Measurements from ENCODE around the gene KCNQ4. TPM values are rescaled to one million over a fixed set of nuclear protein-coding genes. Genes with fewer than 3 reads are reported as not detected.

KCNQ4 gene
- total and polyA plus RNA-seq, 10 of the 15 experiments (the other 5 are each of a cell fraction or from before 2014, with no cell fraction given): 0.04 to 0.18 (median 0.08) TPM; not detected in 2

DNA sequence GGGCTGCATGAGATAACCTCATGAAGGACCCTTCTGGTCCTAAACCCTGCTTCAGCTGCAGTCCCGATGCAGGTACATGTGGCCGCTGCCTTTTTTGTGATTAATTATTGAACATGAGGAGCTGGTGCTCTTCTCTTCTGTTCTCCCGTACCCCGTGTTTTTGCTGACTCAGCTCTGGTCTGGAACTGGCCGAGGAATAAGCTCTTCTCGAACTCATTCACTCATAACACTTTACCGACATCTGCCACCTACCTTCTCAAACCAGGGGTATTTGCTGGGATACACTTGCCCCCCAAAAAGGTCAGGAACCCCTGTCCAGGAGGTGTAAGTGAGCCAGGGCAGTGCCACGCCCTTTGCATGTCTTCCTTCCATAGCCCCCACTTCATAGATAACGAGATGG, 31.8 kb downstream of the KCNQ4 start:
- intact Hi-C loops (cut with micrococcal nuclease; ENCODE audit: unreplicated experiment): no loop called here
- TF ChIP-seq ZBED1 (IDR thresholded peaks at IDR 0.05; ENCODE audit: borderline replicate concordance): no peak
- TF ChIP-seq, protein P1, sequence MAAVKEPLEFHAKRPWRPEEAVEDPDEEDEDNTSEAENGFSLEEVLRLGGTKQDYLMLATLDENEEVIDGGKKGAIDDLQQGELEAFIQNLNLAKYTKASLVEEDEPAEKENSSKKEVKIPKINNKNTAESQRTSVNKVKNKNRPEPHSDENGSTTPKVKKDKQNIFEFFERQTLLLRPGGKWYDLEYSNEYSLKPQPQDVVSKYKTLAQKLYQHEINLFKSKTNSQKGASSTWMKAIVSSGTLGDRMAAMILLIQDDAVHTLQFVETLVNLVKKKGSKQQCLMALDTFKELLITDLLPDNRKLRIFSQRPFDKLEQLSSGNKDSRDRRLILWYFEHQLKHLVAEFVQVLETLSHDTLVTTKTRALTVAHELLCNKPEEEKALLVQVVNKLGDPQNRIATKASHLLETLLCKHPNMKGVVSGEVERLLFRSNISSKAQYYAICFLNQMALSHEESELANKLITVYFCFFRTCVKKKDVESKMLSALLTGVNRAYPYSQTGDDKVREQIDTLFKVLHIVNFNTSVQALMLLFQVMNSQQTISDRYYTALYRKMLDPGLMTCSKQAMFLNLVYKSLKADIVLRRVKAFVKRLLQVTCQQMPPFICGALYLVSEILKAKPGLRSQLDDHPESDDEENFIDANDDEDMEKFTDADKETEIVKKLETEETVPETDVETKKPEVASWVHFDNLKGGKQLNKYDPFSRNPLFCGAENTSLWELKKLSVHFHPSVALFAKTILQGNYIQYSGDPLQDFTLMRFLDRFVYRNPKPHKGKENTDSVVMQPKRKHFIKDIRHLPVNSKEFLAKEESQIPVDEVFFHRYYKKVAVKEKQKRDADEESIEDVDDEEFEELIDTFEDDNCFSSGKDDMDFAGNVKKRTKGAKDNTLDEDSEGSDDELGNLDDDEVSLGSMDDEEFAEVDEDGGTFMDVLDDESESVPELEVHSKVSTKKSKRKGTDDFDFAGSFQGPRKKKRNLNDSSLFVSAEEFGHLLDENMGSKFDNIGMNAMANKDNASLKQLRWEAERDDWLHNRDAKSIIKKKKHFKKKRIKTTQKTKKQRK (IDR thresholded peaks at IDR 0.05; ENCODE audit: low read depth, low read length): no peak
- TF ChIP-seq, protein P2, sequence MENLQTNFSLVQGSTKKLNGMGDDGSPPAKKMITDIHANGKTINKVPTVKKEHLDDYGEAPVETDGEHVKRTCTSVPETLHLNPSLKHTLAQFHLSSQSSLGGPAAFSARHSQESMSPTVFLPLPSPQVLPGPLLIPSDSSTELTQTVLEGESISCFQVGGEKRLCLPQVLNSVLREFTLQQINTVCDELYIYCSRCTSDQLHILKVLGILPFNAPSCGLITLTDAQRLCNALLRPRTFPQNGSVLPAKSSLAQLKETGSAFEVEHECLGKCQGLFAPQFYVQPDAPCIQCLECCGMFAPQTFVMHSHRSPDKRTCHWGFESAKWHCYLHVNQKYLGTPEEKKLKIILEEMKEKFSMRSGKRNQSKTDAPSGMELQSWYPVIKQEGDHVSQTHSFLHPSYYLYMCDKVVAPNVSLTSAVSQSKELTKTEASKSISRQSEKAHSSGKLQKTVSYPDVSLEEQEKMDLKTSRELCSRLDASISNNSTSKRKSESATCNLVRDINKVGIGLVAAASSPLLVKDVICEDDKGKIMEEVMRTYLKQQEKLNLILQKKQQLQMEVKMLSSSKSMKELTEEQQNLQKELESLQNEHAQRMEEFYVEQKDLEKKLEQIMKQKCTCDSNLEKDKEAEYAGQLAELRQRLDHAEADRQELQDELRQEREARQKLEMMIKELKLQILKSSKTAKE (IDR thresholded peaks at IDR 0.05; ENCODE audit: low read depth, poor library complexity, severe bottlenecking): no peak
- no peak for TF ChIP-seq BCL3 (IDR thresholded peaks at IDR 0.05; ENCODE audit: borderline replicate concordance, insufficient read depth, low read depth, low read length, poor library complexity, severe bottlenecking)
- TF ChIP-seq, protein P3, sequence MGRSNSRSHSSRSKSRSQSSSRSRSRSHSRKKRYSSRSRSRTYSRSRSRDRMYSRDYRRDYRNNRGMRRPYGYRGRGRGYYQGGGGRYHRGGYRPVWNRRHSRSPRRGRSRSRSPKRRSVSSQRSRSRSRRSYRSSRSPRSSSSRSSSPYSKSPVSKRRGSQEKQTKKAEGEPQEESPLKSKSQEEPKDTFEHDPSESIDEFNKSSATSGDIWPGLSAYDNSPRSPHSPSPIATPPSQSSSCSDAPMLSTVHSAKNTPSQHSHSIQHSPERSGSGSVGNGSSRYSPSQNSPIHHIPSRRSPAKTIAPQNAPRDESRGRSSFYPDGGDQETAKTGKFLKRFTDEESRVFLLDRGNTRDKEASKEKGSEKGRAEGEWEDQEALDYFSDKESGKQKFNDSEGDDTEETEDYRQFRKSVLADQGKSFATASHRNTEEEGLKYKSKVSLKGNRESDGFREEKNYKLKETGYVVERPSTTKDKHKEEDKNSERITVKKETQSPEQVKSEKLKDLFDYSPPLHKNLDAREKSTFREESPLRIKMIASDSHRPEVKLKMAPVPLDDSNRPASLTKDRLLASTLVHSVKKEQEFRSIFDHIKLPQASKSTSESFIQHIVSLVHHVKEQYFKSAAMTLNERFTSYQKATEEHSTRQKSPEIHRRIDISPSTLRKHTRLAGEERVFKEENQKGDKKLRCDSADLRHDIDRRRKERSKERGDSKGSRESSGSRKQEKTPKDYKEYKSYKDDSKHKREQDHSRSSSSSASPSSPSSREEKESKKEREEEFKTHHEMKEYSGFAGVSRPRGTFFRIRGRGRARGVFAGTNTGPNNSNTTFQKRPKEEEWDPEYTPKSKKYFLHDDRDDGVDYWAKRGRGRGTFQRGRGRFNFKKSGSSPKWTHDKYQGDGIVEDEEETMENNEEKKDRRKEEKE (IDR thresholded peaks at IDR 0.05): no peak
- TF ChIP-seq REST (IDR thresholded peaks at IDR 0.05; ENCODE audit: low read depth, low read length): no peak
- TF ChIP-seq TCF3 (IDR thresholded peaks at IDR 0.05; ENCODE audit: borderline replicate concordance, insufficient read depth, low read depth, low read length): no peak
- TF ChIP-seq YY1 (IDR thresholded peaks at IDR 0.05; ENCODE audit: low read depth, low read length): no peak
- no peak for TF ChIP-seq NR2F1 (conservative IDR thresholded peaks at IDR 0.05)
- TF ChIP-seq SMARCA5 (IDR thresholded peaks at IDR 0.05): no peak

More for the DNA sequence above, 31.8 kb downstream of the KCNQ4 start:
- no peaks in the 10 kb centered on the region; a peak in 1 of 4 replicates for H3K27me3 ChIP-seq (replicated peaks in 1 of 2; ENCODE audit: control insufficient read depth in 2 of 2, insufficient read depth in 2 of 2, low read length in 1 of 2)
- CTCF ChIA-PET: no interaction called here
- no peaks in the 10 kb centered on the region for H3K9me3 ChIP-seq (replicated peaks; ENCODE audit: control insufficient read depth, insufficient read depth, low read length)
- in situ Hi-C loops (cut with MboI): no loop called here
- RAD21 ChIA-PET (ENCODE audit: unreplicated experiment): no interaction called here
- WGBS (ENCODE audit: insufficient coverage, insufficient replicate concordance, low lambda C conversion rate, missing lambda C conversion rate): 48% methylated on average over 9 of the region's 9 CpGs
- no peak for DNase-seq (ENCODE audit: low read depth, low spot score)
- H3K4me1 ChIP-seq (ENCODE audit: control insufficient read depth, insufficient read depth, low read length): peaks cover 4% of the 10 kb centered on the region; the same call in 1 of the 2 replicates
- H3K4me2 ChIP-seq (ENCODE audit: control insufficient read depth, insufficient read depth): no peak overlapping the region
- H3K9ac ChIP-seq (ENCODE audit: control insufficient read depth, insufficient read depth, low read length): no peak overlapping the region
- no peaks in the 10 kb centered on the region for H4K20me1 ChIP-seq (ENCODE audit: control insufficient read depth, insufficient read depth)
- H3K27ac ChIP-seq (ENCODE audit: control insufficient read depth, insufficient read depth): no peak overlapping the region
- POLR2A ChIA-PET: interaction anchor here (0.9 kb wide), 1 partner anchor 20 kb away, joined by 4 read pairs; no protein-coding TSS in a partner anchor
- FAIRE-seq: no peak
- H3K4me3 ChIP-seq: no peak overlapping the region
- H3K36me3 ChIP-seq (ENCODE audit: control insufficient read depth in 2 of 2, insufficient read depth in 2 of 2, low read length in 1 of 2): no peaks in the 10 kb centered on the region
- no peaks in the 10 kb centered on the region for H3K79me2 ChIP-seq (ENCODE audit: control insufficient read depth, insufficient read depth, low read length)
- ATAC-seq: no peak
- no TSS peak for BruUV-seq (replicated peaks)
- no peak overlapping the region for H2AFZ ChIP-seq (ENCODE audit: control insufficient read depth, low read depth, low read length)
- SMC1A ChIA-PET (ENCODE audit: uncharacterized antibody, unreplicated experiment): no interaction called here

Data from GM12878 (cell line).